ENCODE measurements around the gene GDF15.
A peak's percentile ranks its signal among the peaks of the same experiment; 100 is the strongest.

GDF15 gene

DNA sequence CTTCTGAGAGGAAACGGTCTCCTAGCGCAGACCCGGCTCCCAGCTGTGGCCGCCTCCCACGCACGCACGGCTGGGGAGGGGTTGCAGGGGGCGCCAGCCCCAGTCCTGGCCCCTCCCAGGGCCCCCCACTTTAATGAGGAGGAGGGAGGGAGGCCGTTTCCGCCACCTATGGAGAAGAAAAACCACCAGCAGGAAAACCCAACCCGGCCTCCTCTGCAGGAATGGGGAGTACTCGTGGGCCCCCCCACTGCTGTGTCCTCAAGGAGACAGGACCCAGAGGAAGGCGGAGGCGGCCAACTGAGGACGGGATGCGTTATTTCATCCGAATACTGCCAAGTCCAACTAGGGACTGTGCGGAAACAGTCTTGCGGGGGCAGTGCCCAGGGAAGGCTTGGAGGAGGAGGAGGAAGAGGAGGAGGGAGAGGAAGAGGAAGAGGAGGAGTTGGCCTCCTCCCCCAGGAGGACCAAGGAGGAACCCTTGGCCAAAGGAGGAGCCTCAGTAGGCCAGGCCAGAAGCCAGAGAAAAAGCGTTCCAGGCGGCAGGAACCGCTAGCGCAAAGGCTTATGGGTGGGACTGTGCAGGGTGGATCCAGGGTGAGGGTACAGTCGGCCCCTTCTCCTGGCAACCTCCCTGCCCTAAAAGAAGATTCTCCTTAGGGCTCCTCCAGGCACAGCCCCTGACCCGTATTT, 29.4 kb downstream of the GDF15 start:
- TF ChIP-seq ZNF274 (IDR thresholded peaks at IDR 0.05; ENCODE audit: low read depth, low read length), result no peak
- H3K4me3 ChIP-seq (ENCODE audit: low read length), result no peak overlapping the region; the same call in 1 of the 2 replicates

DNA sequence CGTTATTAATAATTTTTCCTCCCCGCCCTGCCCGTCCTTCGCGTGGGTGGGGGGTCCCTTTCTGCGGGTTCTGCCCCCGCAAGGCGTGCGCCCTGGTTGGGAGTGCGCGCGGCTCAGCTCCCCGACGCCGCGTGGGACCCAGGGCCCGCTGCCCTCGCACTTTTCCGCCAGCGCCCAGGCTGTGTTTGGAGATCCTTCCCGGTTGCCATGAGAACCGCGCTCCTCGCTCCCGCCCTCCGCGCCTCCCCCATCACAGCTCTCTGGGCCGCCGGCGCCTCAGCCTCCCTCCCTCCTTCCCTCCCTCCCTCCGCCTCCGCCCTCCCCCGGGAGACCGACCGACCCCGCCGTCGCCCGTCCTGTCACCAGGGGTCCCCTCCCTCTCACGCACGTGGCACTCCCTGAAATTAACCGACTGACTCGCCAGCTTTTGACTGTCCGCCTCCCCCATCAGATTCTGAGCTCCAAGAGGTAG, 30.9 kb downstream of the GDF15 start:
- TF ChIP-seq ZNF274 (IDR thresholded peaks at IDR 0.05; ENCODE audit: low read depth, low read length), result no peak
- peak overlapping the region; percentile 29; the same call in 1 of the 2 replicates for H3K4me3 ChIP-seq (ENCODE audit: low read length)

DNA sequence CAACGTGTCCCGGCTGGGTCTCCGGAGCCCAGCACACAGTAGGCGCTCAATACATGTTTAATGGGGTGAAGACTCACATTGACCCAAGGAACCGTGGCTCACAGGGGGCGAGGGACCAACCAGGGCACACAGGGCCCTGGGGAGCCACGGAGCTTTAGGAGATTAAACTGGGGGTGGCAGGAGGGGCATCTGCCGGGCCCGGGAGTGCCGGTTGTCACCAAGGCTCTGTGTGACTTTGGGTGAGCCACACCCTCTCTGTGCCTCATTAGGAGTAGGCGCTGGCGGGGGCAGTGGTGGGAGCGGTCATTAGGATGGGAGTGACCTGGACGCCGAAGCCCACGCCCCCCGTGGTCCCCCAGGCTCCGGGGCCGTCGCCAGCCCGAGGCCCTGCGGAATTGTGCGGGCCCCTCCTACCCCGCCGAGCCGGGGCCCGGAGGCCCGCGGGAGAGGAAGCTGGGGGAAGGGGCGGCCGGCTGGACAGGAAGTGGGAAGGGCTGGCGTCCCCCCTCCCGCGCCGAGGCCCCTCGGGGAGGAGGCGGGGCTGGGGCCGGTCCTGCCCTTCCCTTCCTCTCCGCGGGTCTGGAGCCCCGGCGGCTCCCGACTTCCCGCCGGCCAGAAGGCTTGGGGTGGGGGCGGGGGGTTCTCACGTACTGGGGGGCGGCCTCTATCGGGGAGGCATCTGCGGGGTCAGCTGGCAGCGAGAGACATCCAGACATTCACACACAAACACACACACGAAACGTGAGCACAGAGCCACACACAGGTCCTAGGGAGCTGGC, 31.5 kb downstream of the GDF15 start:
- peak overlapping the region; percentile 29; the same call in 1 of the 2 replicates for H3K4me3 ChIP-seq (ENCODE audit: low read length)
- TF ChIP-seq ZNF274 (IDR thresholded peaks at IDR 0.05; ENCODE audit: low read depth, low read length), result no peak

GRCh38 chr19:18418029-18418482, 32.1 kb downstream of the GDF15 start:
- no peak for TF ChIP-seq ZNF274 (IDR thresholded peaks at IDR 0.05; ENCODE audit: low read depth, low read length)
- no peak overlapping the region; the same call in 1 of the 2 replicates for H3K4me3 ChIP-seq (ENCODE audit: low read length)

GRCh38 chr19:18418483-18419194, 32.7 kb downstream of the GDF15 start:
- H3K4me3 ChIP-seq (ENCODE audit: low read length), result no peak overlapping the region; the same call in 1 of the 2 replicates
- no peak for TF ChIP-seq ZNF274 (IDR thresholded peaks at IDR 0.05; ENCODE audit: low read depth, low read length)

DNA sequence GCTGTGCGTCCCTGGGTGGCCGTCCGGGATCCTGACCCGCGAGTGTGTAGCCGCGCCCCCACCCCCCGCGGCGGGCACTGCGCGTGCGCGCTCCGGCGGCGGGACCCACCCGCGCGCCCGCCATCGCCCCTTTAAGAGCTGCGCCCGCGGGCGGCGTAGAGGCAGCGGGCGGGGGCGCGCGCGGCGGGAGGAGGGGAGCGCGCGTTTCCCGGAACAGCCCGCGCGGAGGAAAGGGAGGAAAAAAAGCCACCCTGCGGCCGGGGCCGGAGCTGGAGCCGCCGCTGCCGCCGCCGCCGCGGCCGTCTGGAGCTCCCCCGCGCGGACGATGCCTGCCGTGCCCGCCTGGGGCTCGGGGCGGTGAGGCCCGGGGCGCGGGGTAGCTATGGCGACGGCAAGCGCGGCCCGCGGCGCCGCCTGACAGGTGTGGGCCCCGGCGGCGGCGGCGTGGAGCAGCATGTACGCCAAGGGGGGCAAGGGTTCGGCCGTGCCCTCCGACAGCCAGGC, 33.3 kb downstream of the GDF15 start, which contains the start of gene SSBP4:
Gene SSBP4, plus strand, starts transcription at position 204 of the 504 bp plus-strand sequence. Its CDS starts 251 bp downstream, at position 455.
- H3K4me3 ChIP-seq (ENCODE audit: low read length), result peak within 1 kb of the TSS; percentile 68
- no peak for TF ChIP-seq ZNF274 (IDR thresholded peaks at IDR 0.05; ENCODE audit: low read depth, low read length)

GRCh38 chr19:18419699-18420460, 33.9 kb downstream of the GDF15 start:
- H3K4me3 ChIP-seq (ENCODE audit: low read length), result peak overlapping the region; percentile 68
- no peak for TF ChIP-seq ZNF274 (IDR thresholded peaks at IDR 0.05; ENCODE audit: low read depth, low read length)

DNA sequence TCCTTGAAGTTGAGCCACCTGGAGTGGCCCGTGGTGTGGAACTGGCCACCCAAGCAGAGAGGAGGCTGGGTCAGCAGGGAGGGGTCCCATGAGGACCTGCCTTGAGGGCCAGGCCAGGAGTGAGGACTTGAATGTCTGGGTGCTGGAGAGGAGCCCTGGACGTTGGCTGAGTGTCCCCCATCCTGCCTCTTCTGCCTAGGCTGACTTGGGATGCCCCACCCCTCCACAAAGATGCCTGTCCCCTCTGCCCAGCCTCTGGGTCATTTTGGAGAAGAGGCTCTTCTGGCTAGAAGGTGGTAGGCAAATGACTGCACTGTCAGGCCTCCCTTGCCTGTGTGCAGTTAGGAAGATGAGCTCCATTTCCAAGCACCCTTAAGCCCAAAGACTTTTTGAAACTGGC, 35.0 kb downstream of the GDF15 start:
- TF ChIP-seq ZNF274 (IDR thresholded peaks at IDR 0.05; ENCODE audit: low read depth, low read length), result no peak
- peak overlapping the region; percentile 68; the same call in 1 of the 2 replicates for H3K4me3 ChIP-seq (ENCODE audit: low read length)

- no peak for TF ChIP-seq ZNF274 (IDR thresholded peaks at IDR 0.05; ENCODE audit: low read depth, low read length)
- H3K4me3 ChIP-seq (ENCODE audit: low read length), result no peak overlapping the region
These were observed 35.5 kb downstream of the GDF15 start for GRCh38 chr19:18421371-18421959.

DNA sequence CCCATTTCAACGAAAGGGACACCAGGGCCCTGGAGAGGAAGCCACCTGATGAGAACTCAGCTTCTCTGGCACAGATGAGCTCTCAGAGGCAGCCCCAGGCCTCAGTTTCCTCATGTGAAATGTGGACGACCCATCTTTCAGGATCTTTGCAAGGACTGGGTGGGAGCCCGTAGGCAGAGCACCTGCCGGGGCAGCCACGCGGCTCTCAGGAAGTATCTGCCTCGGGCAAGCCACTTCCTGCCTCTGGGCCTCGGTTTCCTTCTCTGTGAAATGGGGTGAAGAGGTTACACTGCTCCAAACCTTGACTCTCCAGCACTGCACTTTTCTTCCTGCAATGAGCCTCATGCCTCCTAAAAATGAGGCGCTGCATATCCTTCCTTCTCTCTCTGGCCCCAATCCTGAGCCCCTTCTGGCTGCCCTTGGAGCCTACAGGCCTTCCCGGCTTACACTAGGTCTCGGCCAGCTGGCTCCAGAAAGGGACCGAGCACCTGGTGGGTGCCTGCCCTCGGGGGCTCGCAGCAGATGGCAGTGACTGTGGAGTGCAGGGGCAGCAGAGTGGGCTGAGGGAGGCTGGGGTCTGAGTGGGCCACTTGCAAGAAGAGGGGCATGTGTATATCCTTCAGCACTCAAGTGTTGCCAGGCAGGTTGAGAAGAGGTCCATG, 36.7 kb downstream of the GDF15 start:
- H3K4me3 ChIP-seq (ENCODE audit: low read length), result no peak overlapping the region
- TF ChIP-seq ZNF274 (IDR thresholded peaks at IDR 0.05; ENCODE audit: low read depth, low read length), result no peak

GRCh38 chr19:18423258-18424020, 37.5 kb downstream of the GDF15 start:
- H3K4me3 ChIP-seq (ENCODE audit: low read length), result no peak overlapping the region

More at GRCh38 chr19:18423258-18424020, 37.5 kb downstream of the GDF15 start:
- TF ChIP-seq ZNF274 (IDR thresholded peaks at IDR 0.05; ENCODE audit: low read depth, low read length), result no peak
